Endothelial cell (in vitro differentiated cells): ENCODE measurements around the gene RIN3. TPM values are rescaled to one million over a fixed set of nuclear protein-coding genes. Genes with fewer than 3 reads are reported as not detected.

Experiments
- DNase-seq: peaks from one replicate; pipeline ENCODE4 v3.0.0; 2021; ENCODE audit warnings: low spot score
- H3K27ac Mint-ChIP-seq: one replicate; pipeline ENCODE4 v1.8.0; 2021; ENCODE audit warnings: mixed read lengths, inconsistent platforms; ENCODE audit not compliant: unreplicated experiment
- H3K27me3 Mint-ChIP-seq: one replicate; pipeline ENCODE4 v1.8.0; 2021; ENCODE audit warnings: mild to moderate bottlenecking, moderate library complexity, mixed read lengths, inconsistent platforms; ENCODE audit not compliant: unreplicated experiment
- H3K36me3 Mint-ChIP-seq: one replicate; pipeline ENCODE4 v1.8.0; 2021; ENCODE audit warnings: mild to moderate bottlenecking, low read depth, mixed read lengths, inconsistent platforms; ENCODE audit not compliant: unreplicated experiment
- H3K4me1 Mint-ChIP-seq: one replicate; pipeline ENCODE4 v1.8.0; 2021; ENCODE audit warnings: mild to moderate bottlenecking, mixed read lengths, inconsistent platforms; ENCODE audit not compliant: unreplicated experiment
- H3K4me3 Mint-ChIP-seq: one replicate; pipeline ENCODE4 v1.8.0; 2021; ENCODE audit warnings: mild to moderate bottlenecking, mixed read lengths, inconsistent platforms; ENCODE audit not compliant: unreplicated experiment
- H3K9me3 Mint-ChIP-seq: one replicate; pipeline ENCODE4 v1.8.0; 2021; ENCODE audit warnings: mixed read lengths, inconsistent platforms; ENCODE audit not compliant: unreplicated experiment
- total RNA-seq: library from RNA; stranded (reverse); fragmentation: NEBNext Ultra II Directional; extraction: Animal tissue kit (Norgen Biotek cat#: 25700); gene quantifications from one replicate; pipeline ENCODE4 v1.2.1, GENCODE V29; 2021; ENCODE audit not compliant: unreplicated experiment
- TF ChIP-seq, protein P1 (sequence below): fragments of 200-600 bp; sonication (generic); IDR thresholded peaks from one replicate; pipeline ENCODE4 v1.5.0; 2021; ENCODE audit warnings: antibody characterized with exemption; ENCODE audit not compliant: unreplicated experiment

RIN3 gene
- total RNA-seq, 1 donor from 2014 or later: 25.8 TPM

DNA sequence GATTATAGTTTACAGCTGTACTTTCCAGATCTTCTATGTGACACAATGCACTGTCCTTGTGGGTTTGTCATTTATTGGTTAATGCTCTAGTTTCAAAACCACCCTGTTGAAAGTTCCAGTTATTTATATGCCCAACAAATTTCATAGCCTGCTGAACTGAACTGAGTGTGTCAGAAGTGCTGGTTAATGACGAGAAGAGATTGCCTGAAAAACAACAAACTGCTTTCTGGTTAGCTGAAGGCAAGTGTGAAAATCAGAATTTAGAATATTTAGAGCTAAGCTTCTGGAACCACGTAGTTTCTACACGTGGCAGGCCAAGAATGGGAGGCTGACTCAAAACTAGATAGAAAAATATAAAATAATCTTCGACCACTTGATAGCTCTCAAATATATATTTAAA is 19.1 kb upstream of the RIN3 start:
- Mint-ChIP-seq H3K9me3 (no peaks in the 10 kb centered on the region), H3K27me3 (peaks cover 4% of the 10 kb centered on the region), H3K27ac (no peak overlapping the region), H3K4me3 (no peak overlapping the region), H3K36me3 (no peaks in the 10 kb centered on the region), H3K4me1 (peaks cover 28% of the 10 kb centered on the region)
- DNase-seq: no peak
- TF ChIP-seq, protein P1, sequence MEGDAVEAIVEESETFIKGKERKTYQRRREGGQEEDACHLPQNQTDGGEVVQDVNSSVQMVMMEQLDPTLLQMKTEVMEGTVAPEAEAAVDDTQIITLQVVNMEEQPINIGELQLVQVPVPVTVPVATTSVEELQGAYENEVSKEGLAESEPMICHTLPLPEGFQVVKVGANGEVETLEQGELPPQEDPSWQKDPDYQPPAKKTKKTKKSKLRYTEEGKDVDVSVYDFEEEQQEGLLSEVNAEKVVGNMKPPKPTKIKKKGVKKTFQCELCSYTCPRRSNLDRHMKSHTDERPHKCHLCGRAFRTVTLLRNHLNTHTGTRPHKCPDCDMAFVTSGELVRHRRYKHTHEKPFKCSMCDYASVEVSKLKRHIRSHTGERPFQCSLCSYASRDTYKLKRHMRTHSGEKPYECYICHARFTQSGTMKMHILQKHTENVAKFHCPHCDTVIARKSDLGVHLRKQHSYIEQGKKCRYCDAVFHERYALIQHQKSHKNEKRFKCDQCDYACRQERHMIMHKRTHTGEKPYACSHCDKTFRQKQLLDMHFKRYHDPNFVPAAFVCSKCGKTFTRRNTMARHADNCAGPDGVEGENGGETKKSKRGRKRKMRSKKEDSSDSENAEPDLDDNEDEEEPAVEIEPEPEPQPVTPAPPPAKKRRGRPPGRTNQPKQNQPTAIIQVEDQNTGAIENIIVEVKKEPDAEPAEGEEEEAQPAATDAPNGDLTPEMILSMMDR: no peak

DNA sequence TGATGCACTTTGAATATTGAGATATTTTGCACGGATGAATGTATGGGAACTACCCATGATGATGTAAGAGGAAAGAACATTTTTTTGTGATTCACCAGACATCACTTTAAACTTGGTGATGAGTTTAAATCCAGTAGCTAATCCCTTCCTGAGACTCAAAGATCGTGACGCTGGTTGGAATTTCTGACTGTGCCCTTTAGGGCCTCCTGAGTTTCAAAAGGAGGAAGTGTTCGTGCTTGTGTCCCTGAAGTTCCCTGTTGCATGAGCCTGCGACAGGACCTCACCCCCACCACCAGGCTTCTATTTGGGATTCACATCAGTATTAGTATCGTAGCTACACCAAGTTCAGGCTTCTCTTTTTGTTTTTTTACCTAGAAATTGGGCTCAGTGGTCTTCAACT is 18.6 kb upstream of the RIN3 start:
- Mint-ChIP-seq H3K9me3 (no peaks in the 10 kb centered on the region), H3K27ac (no peak overlapping the region), H3K4me1 (peaks cover 24% of the 10 kb centered on the region), H3K27me3 (peaks cover 4% of the 10 kb centered on the region), H3K36me3 (no peaks in the 10 kb centered on the region), H3K4me3 (no peak overlapping the region)
- TF ChIP-seq, protein P1: no peak
- DNase-seq: no peak

GRCh38 chr14:92496191-92496857 is 17.3 kb upstream of the RIN3 start:
- no peak overlapping the region for H3K27ac Mint-ChIP-seq
- DNase-seq: no peak
- no peaks in the 10 kb centered on the region for H3K27me3 Mint-ChIP-seq
- H3K4me3 Mint-ChIP-seq: no peak overlapping the region
- H3K4me1 Mint-ChIP-seq: peaks cover 22% of the 10 kb centered on the region
- H3K9me3 Mint-ChIP-seq: no peaks in the 10 kb centered on the region
- TF ChIP-seq, protein P1: no peak
- no peaks in the 10 kb centered on the region for H3K36me3 Mint-ChIP-seq

GRCh38 chr14:92497391-92497790 is 16.2 kb upstream of the RIN3 start:
- Mint-ChIP-seq H3K27me3 (no peaks in the 10 kb centered on the region), H3K4me3 (no peak overlapping the region), H3K4me1 (peaks cover 18% of the 10 kb centered on the region), H3K36me3 (no peaks in the 10 kb centered on the region), H3K27ac (no peak overlapping the region), H3K9me3 (no peaks in the 10 kb centered on the region)
- TF ChIP-seq, protein P1: no peak
- DNase-seq: no peak

DNA sequence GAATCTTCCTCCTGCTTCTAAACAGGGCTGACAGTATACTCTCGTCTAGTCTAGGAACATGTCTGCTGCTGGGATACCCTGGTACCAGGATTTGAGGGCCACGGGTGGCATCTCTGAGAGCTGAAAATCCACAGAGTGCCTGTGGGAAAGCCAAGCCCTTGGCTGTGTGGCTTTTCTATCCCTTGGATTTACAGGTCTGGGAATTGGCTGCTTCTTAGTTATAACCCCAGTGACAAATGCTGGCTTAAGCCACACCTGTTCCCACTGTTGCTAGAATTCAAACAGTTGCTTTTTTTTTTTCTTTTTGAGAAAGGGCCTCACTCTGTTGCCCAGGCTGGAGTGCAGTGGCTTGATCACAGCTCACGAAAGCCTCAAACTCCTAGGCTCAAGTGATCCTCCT is 14.3 kb upstream of the RIN3 start:
- DNase-seq: no peak

More for the DNA sequence above, 14.3 kb upstream of the RIN3 start:
- H3K9me3 Mint-ChIP-seq: no peaks in the 10 kb centered on the region
- peaks cover 20% of the 10 kb centered on the region for H3K4me1 Mint-ChIP-seq
- no peak overlapping the region for H3K27ac Mint-ChIP-seq
- H3K4me3 Mint-ChIP-seq: no peak overlapping the region
- TF ChIP-seq, protein P1: no peak
- peaks cover 4% of the 10 kb centered on the region for H3K27me3 Mint-ChIP-seq
- H3K36me3 Mint-ChIP-seq: no peaks in the 10 kb centered on the region
